Stimulated activated CD8-positive, alpha-beta memory T cell treated with anti-CD3 and anti-CD28 coated beads, Interleukin-7, amount 100 ng/mL, for 24 hours (primary cell): ENCODE measurements around the gene EPHA3.

Source experiments
- DNase-seq: peaks from one replicate; pipeline ENCODE4 v3.0.0-alpha.2; 2020; ENCODE audit warnings: low read depth

EPHA3 gene

GRCh38 chr3:89449086-89449485, 341.7 kb downstream of the EPHA3 start:
- DNase-seq = no peak

- no peak for DNase-seq
These were observed 344.6 kb downstream of the EPHA3 start for GRCh38 chr3:89452066-89452465.

- DNase-seq = no peak
These were observed 347.8 kb downstream of the EPHA3 start for GRCh38 chr3:89455240-89455639.

GRCh38 chr3:89467898-89468363, 360.5 kb downstream of the EPHA3 start:
- DNase-seq = no peak

GRCh38 chr3:89472101-89472500, 364.7 kb downstream of the EPHA3 start:
- DNase-seq = no peak

- no peak for DNase-seq
These were observed 367.1 kb downstream of the EPHA3 start for GRCh38 chr3:89474333-89475130.

- no peak for DNase-seq
These were observed 381.6 kb downstream of the EPHA3 start for GRCh38 chr3:89488800-89489580.

- DNase-seq = no peak
These were observed 382.7 kb downstream of the EPHA3 start for GRCh38 chr3:89490129-89490528.

- DNase-seq = no peak
These were observed 387.3 kb downstream of the EPHA3 start for GRCh38 chr3:89494734-89495133.

GRCh38 chr3:89503891-89504391, 396.5 kb downstream of the EPHA3 start:
- no peak for DNase-seq

GRCh38 chr3:89504432-89504831, 397.0 kb downstream of the EPHA3 start:
- no peak for DNase-seq

- no peak for DNase-seq
These were observed 399.2 kb downstream of the EPHA3 start for GRCh38 chr3:89506462-89507103.

- no peak for DNase-seq
These were observed 413.9 kb downstream of the EPHA3 start for GRCh38 chr3:89521328-89521727.

- DNase-seq = no peak
These were observed 414.7 kb downstream of the EPHA3 start for GRCh38 chr3:89522155-89522554.

GRCh38 chr3:89525609-89526008, 418.2 kb downstream of the EPHA3 start:
- DNase-seq = no peak

GRCh38 chr3:89527736-89528305, 420.4 kb downstream of the EPHA3 start:
- DNase-seq = no peak
